RWPE2 (cell line): ENCODE data around the gene IFRD1.

ENCODE experiments used
- ATAC-seq: fragments of 200-7000 bp; cut with Tn5 transposase; 3 replicates; pipeline ENCODE4 v1.9.1; 2021; ENCODE audit warnings: low read depth
- DNase-seq: peaks from one replicate; pipeline ENCODE4 v3.0.0-alpha.2; 2020; ENCODE audit warnings: low spot score
- H3K27ac ChIP-seq: fragments of 450-650 bp; 2 replicates; pipeline ENCODE4 v1.5.1; 2017; ENCODE audit warnings: mild to moderate bottlenecking; ENCODE audit not compliant: poor library complexity, severe bottlenecking
- H3K27me3 ChIP-seq: fragments of 250-450 bp; sonication (Bioruptor Pico); 2 replicates; pipeline ENCODE4 v1.5.1; 2021; ENCODE audit warnings: mild to moderate bottlenecking, moderate library complexity; ENCODE audit not compliant: insufficient read depth, poor library complexity, severe bottlenecking
- H3K36me3 ChIP-seq: fragments of 250-450 bp; sonication (Bioruptor Pico); 2 replicates; pipeline ENCODE4 v1.5.1; 2020; ENCODE audit warnings: low read depth, mild to moderate bottlenecking, moderate library complexity
- H3K4me1 ChIP-seq: fragments of 250-450 bp; sonication (Bioruptor Pico); 2 replicates; pipeline ENCODE4 v1.5.1; 2021; ENCODE audit warnings: mild to moderate bottlenecking, moderate library complexity; ENCODE audit not compliant: insufficient read depth, poor library complexity, severe bottlenecking
- H3K4me3 ChIP-seq: fragments of 250-450 bp; sonication (Bioruptor Pico); 2 replicates; pipeline ENCODE4 v1.5.1; 2021; ENCODE audit warnings: mild to moderate bottlenecking, moderate library complexity; ENCODE audit not compliant: severe bottlenecking
- H3K9me3 ChIP-seq: fragments of 250-450 bp; sonication (Bioruptor Pico); 2 replicates; pipeline ENCODE4 v1.5.1; 2021; ENCODE audit warnings: mild to moderate bottlenecking, moderate library complexity; ENCODE audit not compliant: severe bottlenecking
- TF ChIP-seq, protein P1 (sequence below): fragments of 450-650 bp; IDR thresholded peaks from one replicate; pipeline ENCODE4 v1.5.1; 2017; ENCODE audit warnings: mild to moderate bottlenecking, moderate library complexity; ENCODE audit not compliant: poor library complexity, severe bottlenecking

The IFRD1 gene

DNA sequence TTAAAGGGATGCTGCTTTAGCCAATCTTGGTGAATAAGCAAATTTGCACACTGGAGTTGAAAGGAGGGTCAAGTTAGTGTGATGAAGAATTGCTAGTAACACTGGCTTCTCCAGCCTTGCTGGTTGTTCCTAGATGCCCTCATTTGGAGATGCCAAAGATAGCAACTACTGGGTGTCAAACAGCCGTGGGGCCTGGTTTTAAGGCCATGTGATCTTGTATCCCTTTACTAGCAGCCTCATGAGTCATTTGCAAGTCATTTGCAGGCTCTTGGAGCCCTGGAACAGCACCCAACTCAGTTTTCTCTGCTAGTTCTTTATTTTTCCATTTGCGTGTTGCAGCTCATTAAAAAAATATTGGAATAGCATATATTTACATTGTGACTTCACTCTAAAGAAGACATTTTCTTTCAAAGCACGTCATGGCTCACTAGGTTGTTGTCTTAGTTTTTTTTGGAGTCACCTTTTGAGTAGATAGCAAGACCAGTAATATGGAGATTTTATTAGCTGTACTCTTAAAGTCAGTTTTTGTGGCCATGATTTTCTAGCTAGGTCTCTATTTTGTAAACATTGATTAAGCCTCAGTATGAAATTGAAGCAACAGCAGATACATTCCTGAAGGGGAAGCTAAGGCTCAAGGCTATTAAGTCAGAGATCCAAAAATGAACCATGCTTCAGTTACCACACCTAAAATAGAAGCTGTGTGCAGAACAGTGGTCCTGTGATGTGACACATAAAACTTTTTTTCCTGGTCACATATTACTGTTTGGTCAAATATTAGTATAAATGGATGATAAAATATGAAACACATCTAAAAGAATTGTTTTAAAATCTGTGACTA lies 31.8 kb downstream of the IFRD1 start:
- Histone ChIP-seq H3K27me3 (no peaks in the 10 kb centered on the region), H3K36me3 (peaks cover 6% of the 10 kb centered on the region), H3K4me1 (peaks cover 13% of the 10 kb centered on the region), H3K27ac (peak overlapping the region; percentile 8), H3K9me3 (no peaks in the 10 kb centered on the region), H3K4me3 (no peak overlapping the region)
- TF ChIP-seq, protein P1, sequence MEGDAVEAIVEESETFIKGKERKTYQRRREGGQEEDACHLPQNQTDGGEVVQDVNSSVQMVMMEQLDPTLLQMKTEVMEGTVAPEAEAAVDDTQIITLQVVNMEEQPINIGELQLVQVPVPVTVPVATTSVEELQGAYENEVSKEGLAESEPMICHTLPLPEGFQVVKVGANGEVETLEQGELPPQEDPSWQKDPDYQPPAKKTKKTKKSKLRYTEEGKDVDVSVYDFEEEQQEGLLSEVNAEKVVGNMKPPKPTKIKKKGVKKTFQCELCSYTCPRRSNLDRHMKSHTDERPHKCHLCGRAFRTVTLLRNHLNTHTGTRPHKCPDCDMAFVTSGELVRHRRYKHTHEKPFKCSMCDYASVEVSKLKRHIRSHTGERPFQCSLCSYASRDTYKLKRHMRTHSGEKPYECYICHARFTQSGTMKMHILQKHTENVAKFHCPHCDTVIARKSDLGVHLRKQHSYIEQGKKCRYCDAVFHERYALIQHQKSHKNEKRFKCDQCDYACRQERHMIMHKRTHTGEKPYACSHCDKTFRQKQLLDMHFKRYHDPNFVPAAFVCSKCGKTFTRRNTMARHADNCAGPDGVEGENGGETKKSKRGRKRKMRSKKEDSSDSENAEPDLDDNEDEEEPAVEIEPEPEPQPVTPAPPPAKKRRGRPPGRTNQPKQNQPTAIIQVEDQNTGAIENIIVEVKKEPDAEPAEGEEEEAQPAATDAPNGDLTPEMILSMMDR: no peak
- ATAC-seq (peak; percentile 96), DNase-seq (peak; percentile 69)

- Histone ChIP-seq H3K4me1 (peaks cover 13% of the 10 kb centered on the region), H3K4me3 (no peak overlapping the region), H3K9me3 (no peaks in the 10 kb centered on the region), H3K27ac (no peak overlapping the region), H3K27me3 (no peaks in the 10 kb centered on the region), H3K36me3 (no peaks in the 10 kb centered on the region)
- ATAC-seq (no peak), DNase-seq (no peak)
- TF ChIP-seq, protein P1: no peak
These were observed 34.5 kb downstream of the IFRD1 start for GRCh38 chr7:112484671-112485167.

GRCh38 chr7:112485766-112486165 lies 35.5 kb downstream of the IFRD1 start:
- Histone ChIP-seq H3K9me3 (no peaks in the 10 kb centered on the region), H3K27me3 (no peaks in the 10 kb centered on the region), H3K4me1 (peaks cover 13% of the 10 kb centered on the region), H3K36me3 (no peaks in the 10 kb centered on the region), H3K27ac (no peak overlapping the region), H3K4me3 (no peak overlapping the region)
- DNase-seq (no peak), ATAC-seq (no peak)
- TF ChIP-seq, protein P1: no peak

DNA sequence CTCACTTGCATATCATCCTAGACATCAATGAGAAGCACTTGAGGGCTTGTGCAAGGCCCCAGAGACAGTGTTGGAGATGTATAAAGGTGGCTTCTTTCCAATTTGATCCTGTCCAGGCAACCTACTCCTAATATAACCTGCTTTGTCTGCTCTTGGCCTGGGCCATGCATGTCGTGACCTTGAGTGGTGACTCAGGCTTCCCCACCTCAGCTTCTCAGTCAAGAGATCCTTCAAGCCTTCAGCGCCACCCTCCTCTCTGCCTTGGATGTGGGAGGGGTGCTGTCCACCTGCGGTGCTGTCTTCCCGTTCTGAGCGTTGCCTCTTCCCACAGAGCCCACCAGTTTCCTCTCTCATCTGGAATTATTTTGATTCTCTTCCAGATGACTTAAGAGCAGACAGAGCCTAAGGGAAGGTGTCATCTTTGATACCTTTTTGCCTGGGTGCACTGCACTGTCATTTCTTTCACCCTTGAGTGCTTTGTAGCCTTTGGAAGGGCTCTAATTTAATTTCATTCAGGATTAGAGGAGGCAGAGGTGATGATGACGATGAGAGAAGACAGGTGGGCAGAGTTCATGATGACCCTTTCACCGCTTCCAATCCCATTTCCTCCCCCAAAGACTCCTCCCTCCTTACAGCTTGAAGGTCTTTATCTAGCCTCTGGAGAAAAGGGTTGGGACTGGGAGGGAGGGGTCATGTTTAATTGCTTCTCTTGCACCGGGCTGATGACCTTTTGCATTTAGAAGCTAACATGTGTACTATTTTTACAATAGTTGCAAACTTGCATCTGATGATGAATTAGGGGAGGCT lies 37.4 kb downstream of the IFRD1 start:
- no peaks in the 10 kb centered on the region for H3K4me1 ChIP-seq
- no peaks in the 10 kb centered on the region for H3K9me3 ChIP-seq
- H3K4me3 ChIP-seq: no peak overlapping the region
- H3K36me3 ChIP-seq: no peaks in the 10 kb centered on the region
- H3K27me3 ChIP-seq: no peaks in the 10 kb centered on the region
- DNase-seq (no peak), ATAC-seq (no peak)
- TF ChIP-seq, protein P1: no peak
- no peak overlapping the region for H3K27ac ChIP-seq

DNA sequence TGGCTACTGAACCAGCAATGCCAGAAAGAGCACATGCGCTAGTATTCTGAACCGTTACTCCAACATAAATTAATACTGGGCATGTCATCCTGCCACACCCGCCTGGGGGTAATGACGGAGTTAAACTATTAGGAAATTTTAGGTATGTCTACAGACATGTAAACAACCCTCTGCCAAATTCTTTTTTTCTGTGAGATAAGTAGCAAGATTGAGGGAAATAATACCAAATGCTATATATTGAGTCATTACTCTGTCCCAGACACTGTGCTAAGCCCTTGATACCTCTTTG lies 37.9 kb downstream of the IFRD1 start:
- Histone ChIP-seq H3K4me1 (no peaks in the 10 kb centered on the region), H3K27me3 (no peaks in the 10 kb centered on the region), H3K4me3 (no peak overlapping the region), H3K9me3 (no peaks in the 10 kb centered on the region), H3K27ac (no peak overlapping the region), H3K36me3 (no peaks in the 10 kb centered on the region)
- ATAC-seq (no peak), DNase-seq (no peak)
- TF ChIP-seq, protein P1: no peak
